GM23338 (cell line): Measurements from ENCODE around the gene NXF1. TPM values are rescaled to one million over a fixed set of nuclear protein-coding genes. Genes with fewer than 3 reads are reported as not detected.

Experiments used
- ATAC-seq: fragments of 200-7000 bp; cut with Tn5 transposase; 3 replicates; pipeline ENCODE4 v1.9.1; 2020
- DNase-seq: peaks from one replicate; pipeline ENCODE4 v3.0.0-alpha.2; 2015; ENCODE audit warnings: low spot score
- H2AFZ ChIP-seq: fragments of 200-600 bp; sonication (generic); 2 replicates; pipeline ENCODE4 v1.8.0; 2016; ENCODE audit warnings: antibody characterized with exemption, mild to moderate bottlenecking, moderate library complexity
- H3F3A ChIP-seq: fragments of 200-600 bp; sonication (generic); replicated peaks from 2 replicates; pipeline ENCODE4 v1.8.0; 2017; ENCODE audit warnings: antibody characterized with exemption, mixed run types, low read depth
- H3K27ac ChIP-seq: fragments of 200-600 bp; sonication (generic); 2 replicates; pipeline ENCODE4 v1.6.1; 2016; ENCODE audit warnings: low read depth
- H3K27me3 ChIP-seq: fragments of 200-600 bp; sonication (generic); 2 replicates; pipeline ENCODE4 v1.8.0; 2016; ENCODE audit warnings: mild to moderate bottlenecking, mixed run types, moderate library complexity; ENCODE audit not compliant: insufficient read depth
- H3K36me3 ChIP-seq: fragments of 200-600 bp; sonication (generic); 2 replicates; pipeline ENCODE4 v1.8.0; 2016; ENCODE audit warnings: mild to moderate bottlenecking; ENCODE audit not compliant: insufficient read depth
- H3K4me1 ChIP-seq: fragments of 200-600 bp; sonication (generic); 2 replicates; pipeline ENCODE4 v1.8.0; 2016; ENCODE audit warnings: mild to moderate bottlenecking, moderate library complexity; ENCODE audit not compliant: insufficient read depth
- H3K4me2 ChIP-seq: fragments of 200-600 bp; sonication (generic); 2 replicates; pipeline ENCODE4 v1.7.1; 2017; ENCODE audit warnings: mixed run types
- H3K4me3 ChIP-seq: fragments of 200-600 bp; sonication (generic); 2 replicates; pipeline ENCODE4 v1.6.1; 2016; ENCODE audit warnings: mixed run types
- H3K79me2 ChIP-seq: fragments of 200-600 bp; sonication (generic); replicated peaks from 2 replicates; pipeline ENCODE4 v1.8.0; 2017; ENCODE audit warnings: mild to moderate bottlenecking; ENCODE audit not compliant: insufficient read depth
- H3K9me2 ChIP-seq: fragments of 200-600 bp; sonication (generic); 2 replicates; pipeline ENCODE4 v1.8.0; 2017; ENCODE audit not compliant: insufficient read depth
- H4K20me1 ChIP-seq: fragments of 200-600 bp; sonication (generic); replicated peaks from 2 replicates; pipeline ENCODE4 v1.8.0; 2017; ENCODE audit warnings: mild to moderate bottlenecking; ENCODE audit not compliant: insufficient read depth
- H3K27ac Mint-ChIP-seq: 2 replicates; pipeline ENCODE4 v1.8.0; 2020; ENCODE audit warnings: inconsistent platforms, mild to moderate bottlenecking, moderate library complexity, mixed read lengths
- H3K27me3 Mint-ChIP-seq: 3 replicates; pipeline ENCODE4 v1.8.0; 2022; ENCODE audit warnings: low read depth, mild to moderate bottlenecking, moderate library complexity, mixed read lengths, inconsistent platforms; ENCODE audit not compliant: insufficient read depth, poor library complexity
- H3K36me3 Mint-ChIP-seq: 3 replicates; pipeline ENCODE4 v1.8.0; 2021; ENCODE audit warnings: low read depth, mild to moderate bottlenecking, inconsistent platforms, moderate library complexity, mixed read lengths
- H3K4me1 Mint-ChIP-seq: 3 replicates; pipeline ENCODE4 v1.8.0; 2020; ENCODE audit warnings: mild to moderate bottlenecking, inconsistent platforms, mixed read lengths
- H3K4me3 Mint-ChIP-seq: 3 replicates; pipeline ENCODE4 v1.8.0; 2021; ENCODE audit warnings: moderate library complexity, mild to moderate bottlenecking, inconsistent platforms, mixed read lengths
- H3K9me3 Mint-ChIP-seq: 3 replicates; pipeline ENCODE4 v1.8.0; 2020; ENCODE audit warnings: moderate library complexity, mild to moderate bottlenecking, inconsistent platforms, mixed read lengths
- CREB1 ChIP-seq: fragments of 250-450 bp; sonication (Bioruptor Pico); IDR thresholded peaks from 2 replicates; pipeline ENCODE4 v1.5.0; 2020; ENCODE audit warnings: low read depth, mild to moderate bottlenecking, moderate library complexity
- JUNB ChIP-seq: IDR thresholded peaks from one replicate; pipeline ENCODE4 v1.6.1; 2016; ENCODE audit warnings: antibody characterized with exemption; ENCODE audit not compliant: unreplicated experiment
- STAT1 ChIP-seq: IDR thresholded peaks from one replicate; pipeline ENCODE4 v1.6.1; 2016; ENCODE audit warnings: antibody characterized with exemption; ENCODE audit not compliant: unreplicated experiment
- polyA plus RNA-seq: library from polyadenylated mRNA; unstranded; fragments of >200 nt; fragmentation: Nextera tagmentation; extraction: Ambion mirVana; gene quantifications from 2 replicates; pipeline ENCODE4 v1.2.1, GENCODE V29; 2016
- total RNA-seq: library from RNA; depleted of rRNA; stranded (reverse); fragments of >200 nt; shearing (Covaris generic); gene quantifications from 2 replicates; pipeline ENCODE4 v1.2.3, GENCODE V29; 2014
- TF ChIP-seq, protein P1 (sequence below), 2 experiments: fragments of 200-600 bp in 1 of 2; sonication (generic) in 1 of 2; conservative IDR thresholded peaks; 2 replicates each; pipeline versions ENCODE4 v1.5.1 to v1.6.1; 2016 to 2017; ENCODE audit warnings: antibody characterized with exemption in 2 of 2, low read depth in 2 of 2, mild to moderate bottlenecking in 2 of 2, moderate library complexity in 1 of 2
- TF ChIP-seq, protein P2 (sequence below): fragments of 250-450 bp; sonication (Bioruptor Pico); IDR thresholded peaks from 2 replicates; pipeline ENCODE4 v1.5.0; 2020; ENCODE audit warnings: mild to moderate bottlenecking, moderate library complexity

NXF1 gene
- total and polyA plus RNA-seq, 2 experiments from 2014 or later = 31.7 to 31.8 TPM

DNA sequence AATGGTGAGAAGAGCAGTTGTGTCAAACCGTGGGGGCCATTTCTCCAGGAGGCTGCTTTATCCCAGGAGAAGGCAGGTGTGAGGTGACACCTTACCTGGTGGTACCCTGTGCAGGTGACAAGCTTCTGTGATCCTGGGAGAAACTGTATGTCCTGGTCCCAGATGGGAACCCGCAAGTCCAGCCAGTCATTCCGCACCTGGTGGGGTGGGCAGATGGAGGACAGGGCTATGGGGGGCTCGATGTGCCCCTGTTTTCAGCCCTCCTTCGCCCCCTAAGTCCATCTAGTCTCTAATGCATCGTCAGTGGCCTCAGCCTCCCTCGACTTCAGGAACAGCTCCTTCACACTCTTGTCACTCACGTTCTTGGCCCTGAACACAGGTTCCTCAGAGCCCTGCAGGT is 30.1 kb upstream of the NXF1 start (continued):
- TF ChIP-seq, protein P1, sequence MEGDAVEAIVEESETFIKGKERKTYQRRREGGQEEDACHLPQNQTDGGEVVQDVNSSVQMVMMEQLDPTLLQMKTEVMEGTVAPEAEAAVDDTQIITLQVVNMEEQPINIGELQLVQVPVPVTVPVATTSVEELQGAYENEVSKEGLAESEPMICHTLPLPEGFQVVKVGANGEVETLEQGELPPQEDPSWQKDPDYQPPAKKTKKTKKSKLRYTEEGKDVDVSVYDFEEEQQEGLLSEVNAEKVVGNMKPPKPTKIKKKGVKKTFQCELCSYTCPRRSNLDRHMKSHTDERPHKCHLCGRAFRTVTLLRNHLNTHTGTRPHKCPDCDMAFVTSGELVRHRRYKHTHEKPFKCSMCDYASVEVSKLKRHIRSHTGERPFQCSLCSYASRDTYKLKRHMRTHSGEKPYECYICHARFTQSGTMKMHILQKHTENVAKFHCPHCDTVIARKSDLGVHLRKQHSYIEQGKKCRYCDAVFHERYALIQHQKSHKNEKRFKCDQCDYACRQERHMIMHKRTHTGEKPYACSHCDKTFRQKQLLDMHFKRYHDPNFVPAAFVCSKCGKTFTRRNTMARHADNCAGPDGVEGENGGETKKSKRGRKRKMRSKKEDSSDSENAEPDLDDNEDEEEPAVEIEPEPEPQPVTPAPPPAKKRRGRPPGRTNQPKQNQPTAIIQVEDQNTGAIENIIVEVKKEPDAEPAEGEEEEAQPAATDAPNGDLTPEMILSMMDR (conservative IDR thresholded peaks at IDR 0.05; ENCODE audit: low read depth in 2 of 2) = no peak
- no peak for TF ChIP-seq STAT1
- no peak for TF ChIP-seq CREB1
- TF ChIP-seq, protein P2, sequence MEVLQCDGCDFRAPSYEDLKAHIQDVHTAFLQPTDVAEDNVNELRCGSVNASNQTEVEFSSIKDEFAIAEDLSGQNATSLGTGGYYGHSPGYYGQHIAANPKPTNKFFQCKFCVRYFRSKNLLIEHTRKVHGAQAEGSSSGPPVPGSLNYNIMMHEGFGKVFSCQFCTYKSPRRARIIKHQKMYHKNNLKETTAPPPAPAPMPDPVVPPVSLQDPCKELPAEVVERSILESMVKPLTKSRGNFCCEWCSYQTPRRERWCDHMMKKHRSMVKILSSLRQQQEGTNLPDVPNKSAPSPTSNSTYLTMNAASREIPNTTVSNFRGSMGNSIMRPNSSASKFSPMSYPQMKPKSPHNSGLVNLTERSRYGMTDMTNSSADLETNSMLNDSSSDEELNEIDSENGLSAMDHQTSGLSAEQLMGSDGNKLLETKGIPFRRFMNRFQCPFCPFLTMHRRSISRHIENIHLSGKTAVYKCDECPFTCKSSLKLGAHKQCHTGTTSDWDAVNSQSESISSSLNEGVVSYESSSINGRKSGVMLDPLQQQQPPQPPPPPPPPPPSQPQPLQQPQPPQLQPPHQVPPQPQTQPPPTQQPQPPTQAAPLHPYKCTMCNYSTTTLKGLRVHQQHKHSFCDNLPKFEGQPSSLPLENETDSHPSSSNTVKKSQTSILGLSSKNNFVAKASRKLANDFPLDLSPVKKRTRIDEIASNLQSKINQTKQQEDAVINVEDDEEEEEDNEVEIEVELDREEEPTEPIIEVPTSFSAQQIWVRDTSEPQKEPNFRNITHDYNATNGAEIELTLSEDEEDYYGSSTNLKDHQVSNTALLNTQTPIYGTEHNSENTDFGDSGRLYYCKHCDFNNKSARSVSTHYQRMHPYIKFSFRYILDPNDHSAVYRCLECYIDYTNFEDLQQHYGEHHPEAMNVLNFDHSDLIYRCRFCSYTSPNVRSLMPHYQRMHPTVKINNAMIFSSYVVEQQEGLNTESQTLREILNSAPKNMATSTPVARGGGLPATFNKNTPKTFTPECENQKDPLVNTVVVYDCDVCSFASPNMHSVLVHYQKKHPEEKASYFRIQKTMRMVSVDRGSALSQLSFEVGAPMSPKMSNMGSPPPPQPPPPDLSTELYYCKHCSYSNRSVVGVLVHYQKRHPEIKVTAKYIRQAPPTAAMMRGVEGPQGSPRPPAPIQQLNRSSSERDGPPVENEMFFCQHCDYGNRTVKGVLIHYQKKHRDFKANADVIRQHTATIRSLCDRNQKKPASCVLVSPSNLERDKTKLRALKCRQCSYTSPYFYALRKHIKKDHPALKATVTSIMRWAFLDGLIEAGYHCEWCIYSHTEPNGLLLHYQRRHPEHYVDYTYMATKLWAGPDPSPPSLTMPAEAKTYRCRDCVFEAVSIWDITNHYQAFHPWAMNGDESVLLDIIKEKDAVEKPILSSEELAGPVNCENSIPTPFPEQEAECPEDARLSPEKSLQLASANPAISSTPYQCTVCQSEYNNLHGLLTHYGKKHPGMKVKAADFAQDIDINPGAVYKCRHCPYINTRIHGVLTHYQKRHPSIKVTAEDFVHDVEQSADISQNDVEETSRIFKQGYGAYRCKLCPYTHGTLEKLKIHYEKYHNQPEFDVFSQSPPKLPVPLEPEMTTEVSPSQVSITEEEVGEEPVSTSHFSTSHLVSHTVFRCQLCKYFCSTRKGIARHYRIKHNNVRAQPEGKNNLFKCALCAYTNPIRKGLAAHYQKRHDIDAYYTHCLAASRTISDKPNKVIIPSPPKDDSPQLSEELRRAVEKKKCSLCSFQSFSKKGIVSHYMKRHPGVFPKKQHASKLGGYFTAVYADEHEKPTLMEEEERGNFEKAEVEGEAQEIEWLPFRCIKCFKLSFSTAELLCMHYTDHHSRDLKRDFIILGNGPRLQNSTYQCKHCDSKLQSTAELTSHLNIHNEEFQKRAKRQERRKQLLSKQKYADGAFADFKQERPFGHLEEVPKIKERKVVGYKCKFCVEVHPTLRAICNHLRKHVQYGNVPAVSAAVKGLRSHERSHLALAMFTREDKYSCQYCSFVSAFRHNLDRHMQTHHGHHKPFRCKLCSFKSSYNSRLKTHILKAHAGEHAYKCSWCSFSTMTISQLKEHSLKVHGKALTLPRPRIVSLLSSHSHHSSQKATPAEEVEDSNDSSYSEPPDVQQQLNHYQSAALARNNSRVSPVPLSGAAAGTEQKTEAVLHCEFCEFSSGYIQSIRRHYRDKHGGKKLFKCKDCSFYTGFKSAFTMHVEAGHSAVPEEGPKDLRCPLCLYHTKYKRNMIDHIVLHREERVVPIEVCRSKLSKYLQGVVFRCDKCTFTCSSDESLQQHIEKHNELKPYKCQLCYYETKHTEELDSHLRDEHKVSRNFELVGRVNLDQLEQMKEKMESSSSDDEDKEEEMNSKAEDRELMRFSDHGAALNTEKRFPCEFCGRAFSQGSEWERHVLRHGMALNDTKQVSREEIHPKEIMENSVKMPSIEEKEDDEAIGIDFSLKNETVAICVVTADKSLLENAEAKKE (CRISPR knock-in tag) = no peak

DNA sequence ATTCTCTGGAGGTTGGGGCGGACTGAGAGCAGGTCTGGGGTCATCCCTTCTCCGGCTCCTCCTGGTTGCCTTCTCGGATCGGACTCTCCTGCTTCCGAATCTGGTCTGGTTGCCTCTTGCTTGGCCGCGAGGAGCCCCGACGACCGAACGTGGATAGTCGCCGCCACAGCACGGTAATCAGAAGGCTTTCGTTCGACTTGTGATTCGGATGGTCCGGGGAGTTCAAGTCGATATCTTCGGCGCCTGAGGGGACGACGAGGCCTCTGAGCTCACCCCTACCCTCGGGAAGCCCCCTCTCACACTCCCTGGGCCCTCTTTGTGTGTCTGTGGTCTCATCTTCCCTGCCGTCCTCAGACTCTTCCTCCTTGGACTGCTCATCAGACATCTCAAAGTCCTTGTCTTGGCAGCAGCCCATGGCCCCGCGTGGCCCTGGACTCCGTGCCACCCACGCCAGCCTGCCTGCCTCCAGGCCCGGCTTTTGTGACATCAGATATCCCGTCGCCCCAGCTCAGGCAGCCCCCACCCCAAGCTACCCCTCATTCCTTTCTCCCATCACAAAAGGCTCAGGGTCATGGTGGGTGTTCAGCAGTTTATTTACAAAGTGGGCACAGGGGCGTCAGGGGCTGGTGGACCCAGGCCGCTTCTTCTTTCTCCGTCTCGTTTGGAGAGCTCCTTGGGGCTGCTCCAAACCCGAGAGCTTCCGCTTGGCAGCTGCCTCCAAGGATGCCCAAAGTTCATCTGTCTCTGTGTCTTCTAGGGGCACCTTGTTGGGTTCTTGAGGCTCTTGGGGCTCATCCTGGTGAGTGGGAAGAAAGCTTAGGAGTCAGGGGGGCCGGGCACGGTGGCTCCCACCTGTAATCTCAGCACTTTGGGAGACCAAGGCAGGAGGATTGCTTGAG is 27.3 kb upstream of the NXF1 start, which contains the start of gene TEX54:
TSS of gene TEX54 (minus strand) at position 506 of the 899 bp plus-strand sequence.
- Histone ChIP-seq H3K4me1 (peaks cover 14% of the 10 kb centered on the region), H4K20me1 (peaks cover 14% of the 10 kb centered on the region), H3K4me2 (peak within 1 kb of the TSS; percentile 93), H3K27me3 (no peaks in the 10 kb centered on the region), H3K9me2 (no peaks in the 10 kb centered on the region), H3F3A (peaks cover 46% of the 10 kb centered on the region; the same call in 1 of the 2 replicates), H3K36me3 (peaks cover 21% of the 10 kb centered on the region), H2AFZ (no peak within 1 kb of the TSS), H3K27ac (peak within 1 kb of the TSS; percentile 96), H3K4me3 (peak within 1 kb of the TSS; percentile 93), H3K79me2 (peaks cover 50% of the 10 kb centered on the region)
- H3K4me1 Mint-ChIP-seq = peaks cover 21% of the 10 kb centered on the region
- H3K36me3 Mint-ChIP-seq = peaks cover 62% of the 10 kb centered on the region
- H3K9me3 Mint-ChIP-seq = no peaks in the 10 kb centered on the region; the same call in 2 of the 3 replicates
- peak within 1 kb of the TSS; percentile 100 for H3K27ac Mint-ChIP-seq
- peak within 1 kb of the TSS; percentile 94 for H3K4me3 Mint-ChIP-seq
- no peak for DNase-seq
- peaks cover 18% of the 10 kb centered on the region for H3K27me3 Mint-ChIP-seq
- ATAC-seq = peak; percentile 6
- TF ChIP-seq, protein P2 (CRISPR knock-in tag) = no peak
- TF ChIP-seq JUNB (no peak), STAT1 (no peak)
